NCI-H2196 (cell line): ENCODE data around the gene ZNF736.
"Not testable (repeated sequence)": the region's sequence is repeated elsewhere in the genome, so short reads cannot be mapped to it uniquely, and the experiment has no call there.

Source experiments
- DNase-seq: peaks from one replicate; lab custom pipeline; 2025; ENCODE audit not compliant: unreplicated experiment; lab: John Stamatoyannopoulos, UW

Gene ZNF736

GRCh38 chr7:64313740-64314491 lies at the start of gene ZNF736:
Gene ZNF736, plus strand, starts transcription at chr7:64313961. Its CDS starts 190 bp downstream, at chr7:64314151.
- DNase-seq, result peak; percentile 95

GRCh38 chr7:64266341-64266919 lies 47.3 kb upstream of the ZNF736 start:
- DNase-seq, result no peak

GRCh38 chr7:64277630-64278029 lies 36.1 kb upstream of the ZNF736 start:
- DNase-seq, result no peak

- no peak for DNase-seq
These were observed 18.9 kb upstream of the ZNF736 start for GRCh38 chr7:64294701-64295420.

GRCh38 chr7:64297418-64297817 lies 16.3 kb upstream of the ZNF736 start:
- DNase-seq, result not testable (repeated sequence)

- no peak for DNase-seq
These were observed 12.9 kb upstream of the ZNF736 start for GRCh38 chr7:64300641-64301405.

- peak; percentile 94 for DNase-seq
These were observed 6.3 kb upstream of the ZNF736 start for GRCh38 chr7:64307254-64308015.

GRCh38 chr7:64308016-64308270 lies 5.8 kb upstream of the ZNF736 start:
- no peak for DNase-seq

GRCh38 chr7:64310426-64310825 lies 3.3 kb upstream of the ZNF736 start:
- DNase-seq, result no peak

GRCh38 chr7:64312826-64313225 lies 935 bp upstream of the ZNF736 start:
- no peak for DNase-seq

GRCh38 chr7:64314566-64314965 lies 805 bp downstream of the ZNF736 start:
- no peak for DNase-seq

GRCh38 chr7:64316031-64316742 lies 2.4 kb downstream of the ZNF736 start:
- DNase-seq, result not testable (repeated sequence)

- DNase-seq, result no peak
These were observed 7.1 kb downstream of the ZNF736 start for GRCh38 chr7:64320547-64321513.

GRCh38 chr7:64324166-64324565 lies 10.4 kb downstream of the ZNF736 start:
- not testable (repeated sequence) for DNase-seq

- DNase-seq, result not testable (repeated sequence)
These were observed 35.0 kb downstream of the ZNF736 start for GRCh38 chr7:64348713-64349210.

GRCh38 chr7:64359543-64359942 lies 45.8 kb downstream of the ZNF736 start:
- DNase-seq, result no peak

- no peak for DNase-seq
These were observed 57.4 kb downstream of the ZNF736 start for GRCh38 chr7:64371116-64371515.

GRCh38 chr7:64373017-64373416 lies 59.3 kb downstream of the ZNF736 start:
- no peak for DNase-seq

- DNase-seq, result no peak
These were observed 86.6 kb downstream of the ZNF736 start for GRCh38 chr7:64400401-64400800.
